Smooth muscle cell (in vitro differentiated cells): ENCODE results near the gene PDE4B. TPM values are rescaled to one million over a fixed set of nuclear protein-coding genes. Genes with fewer than 3 reads are reported as not detected.
"Not testable (repeated sequence)": the region's sequence is repeated elsewhere in the genome, so short reads cannot be mapped to it uniquely, and the experiment has no call there.

ENCODE experiments used
- DNase-seq: peaks from one replicate; lab custom pipeline; 2025; ENCODE audit not compliant: unreplicated experiment; lab: John Stamatoyannopoulos, UW
- H2AFZ ChIP-seq: fragments of 200-600 bp; sonication (generic); 2 replicates; pipeline ENCODE4 v1.6.0; 2016; ENCODE audit warnings: antibody characterized with exemption, low read depth, mild to moderate bottlenecking
- H3F3A ChIP-seq: fragments of 200-600 bp; sonication (generic); 2 replicates; pipeline ENCODE4 v1.6.0; 2017; ENCODE audit warnings: antibody characterized with exemption, low read depth
- H3K27ac ChIP-seq: fragments of 200-600 bp; sonication (generic); 2 replicates; pipeline ENCODE4 v1.5.1; 2016; ENCODE audit warnings: low read depth, mild to moderate bottlenecking
- H3K27me3 ChIP-seq: fragments of 200-600 bp; sonication (generic); 2 replicates; pipeline ENCODE4 v1.6.1; 2016; ENCODE audit warnings: low read depth, mild to moderate bottlenecking
- H3K36me3 ChIP-seq: fragments of 200-600 bp; sonication (generic); 2 replicates; pipeline ENCODE4 v1.5.1; 2016; ENCODE audit warnings: low read depth
- H3K4me1 ChIP-seq: fragments of 200-600 bp; sonication (generic); 2 replicates; pipeline ENCODE4 v1.5.1; 2016; ENCODE audit warnings: low read depth
- H3K4me2 ChIP-seq: fragments of 200-600 bp; sonication (generic); 2 replicates; pipeline ENCODE4 v1.6.0; 2016; ENCODE audit warnings: mild to moderate bottlenecking
- H3K4me3 ChIP-seq: fragments of 200-600 bp; sonication (generic); 2 replicates; pipeline ENCODE4 v1.5.1; 2016; ENCODE audit warnings: mild to moderate bottlenecking
- H3K79me2 ChIP-seq: fragments of 200-600 bp; sonication (generic); 2 replicates; pipeline ENCODE4 v1.6.0; 2016; ENCODE audit warnings: low read depth, mild to moderate bottlenecking
- H3K9ac ChIP-seq: fragments of 200-600 bp; sonication (generic); 2 replicates; pipeline ENCODE4 v1.6.0; 2016; ENCODE audit warnings: low read depth
- H3K9me3 ChIP-seq: fragments of 200-600 bp; sonication (generic); replicated peaks from 2 replicates; pipeline ENCODE4 v1.5.1; 2016; ENCODE audit warnings: low read depth
- H4K20me1 ChIP-seq: fragments of 200-600 bp; sonication (generic); 2 replicates; pipeline ENCODE4 v1.6.0; 2016; ENCODE audit warnings: low read depth
- WGBS: methylation state at CpG from one replicate; pipeline ENCODE4 v1.1.7; 2016; ENCODE audit warnings: low lambda C conversion rate; 5-methylcytosine and 5-hydroxymethylcytosine counted together
- polyA plus RNA-seq: library from polyadenylated mRNA; unstranded; fragments of >200 nt; fragmentation: Nextera tagmentation; extraction: Ambion mirVana; gene quantifications from 2 replicates; pipeline ENCODE4 v1.2.1, GENCODE V29; 2016
- total RNA-seq: library from RNA; depleted of rRNA; stranded (reverse); fragments of >200 nt; gene quantifications from 2 replicates; pipeline ENCODE4 v1.2.3, GENCODE V29; 2014
- TF ChIP-seq, protein P1 (sequence below): fragments of 200-600 bp; sonication (generic); IDR thresholded peaks from 2 replicates; pipeline ENCODE4 v1.5.1; 2017; ENCODE audit warnings: borderline replicate concordance, mild to moderate bottlenecking, antibody characterized with exemption; ENCODE audit not compliant: insufficient read depth, poor library complexity, severe bottlenecking

Gene PDE4B
- total and polyA plus RNA-seq, 2 experiments from 2014 or later = 18.5 to 24.8 TPM

GRCh38 chr1:66090859-66091457 is 298.3 kb downstream of the PDE4B start:
- no peaks in the 10 kb centered on the region for H3K27me3 ChIP-seq
- H3K36me3 ChIP-seq = no peaks in the 10 kb centered on the region
- TF ChIP-seq, protein P1, sequence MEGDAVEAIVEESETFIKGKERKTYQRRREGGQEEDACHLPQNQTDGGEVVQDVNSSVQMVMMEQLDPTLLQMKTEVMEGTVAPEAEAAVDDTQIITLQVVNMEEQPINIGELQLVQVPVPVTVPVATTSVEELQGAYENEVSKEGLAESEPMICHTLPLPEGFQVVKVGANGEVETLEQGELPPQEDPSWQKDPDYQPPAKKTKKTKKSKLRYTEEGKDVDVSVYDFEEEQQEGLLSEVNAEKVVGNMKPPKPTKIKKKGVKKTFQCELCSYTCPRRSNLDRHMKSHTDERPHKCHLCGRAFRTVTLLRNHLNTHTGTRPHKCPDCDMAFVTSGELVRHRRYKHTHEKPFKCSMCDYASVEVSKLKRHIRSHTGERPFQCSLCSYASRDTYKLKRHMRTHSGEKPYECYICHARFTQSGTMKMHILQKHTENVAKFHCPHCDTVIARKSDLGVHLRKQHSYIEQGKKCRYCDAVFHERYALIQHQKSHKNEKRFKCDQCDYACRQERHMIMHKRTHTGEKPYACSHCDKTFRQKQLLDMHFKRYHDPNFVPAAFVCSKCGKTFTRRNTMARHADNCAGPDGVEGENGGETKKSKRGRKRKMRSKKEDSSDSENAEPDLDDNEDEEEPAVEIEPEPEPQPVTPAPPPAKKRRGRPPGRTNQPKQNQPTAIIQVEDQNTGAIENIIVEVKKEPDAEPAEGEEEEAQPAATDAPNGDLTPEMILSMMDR = no peak
- H3K9me3 ChIP-seq = no peaks in the 10 kb centered on the region
- no peak overlapping the region for H3K4me3 ChIP-seq
- DNase-seq = no peak
- H2AFZ ChIP-seq = no peak overlapping the region
- H3K79me2 ChIP-seq = no peaks in the 10 kb centered on the region
- H3F3A ChIP-seq = no peaks in the 10 kb centered on the region
- 78% methylated on average over 7 of the region's 7 CpGs for WGBS
- no peaks in the 10 kb centered on the region for H4K20me1 ChIP-seq
- H3K9ac ChIP-seq = no peak overlapping the region
- no peak overlapping the region for H3K27ac ChIP-seq
- no peak overlapping the region for H3K4me2 ChIP-seq
- no peaks in the 10 kb centered on the region for H3K4me1 ChIP-seq

GRCh38 chr1:66095190-66095589 is 302.5 kb downstream of the PDE4B start:
- TF ChIP-seq, protein P1 = no peak
- Histone ChIP-seq H3F3A (no peaks in the 10 kb centered on the region), H3K27ac (no peak overlapping the region), H3K36me3 (no peaks in the 10 kb centered on the region), H3K27me3 (no peaks in the 10 kb centered on the region), H4K20me1 (no peaks in the 10 kb centered on the region), H2AFZ (no peak overlapping the region), H3K4me1 (no peaks in the 10 kb centered on the region), H3K9me3 (no peaks in the 10 kb centered on the region), H3K4me3 (no peak overlapping the region), H3K4me2 (no peak overlapping the region), H3K79me2 (no peaks in the 10 kb centered on the region), H3K9ac (no peak overlapping the region)
- DNase-seq = no peak
- 89% methylated on average over 1 of the region's 1 CpG for WGBS

DNA sequence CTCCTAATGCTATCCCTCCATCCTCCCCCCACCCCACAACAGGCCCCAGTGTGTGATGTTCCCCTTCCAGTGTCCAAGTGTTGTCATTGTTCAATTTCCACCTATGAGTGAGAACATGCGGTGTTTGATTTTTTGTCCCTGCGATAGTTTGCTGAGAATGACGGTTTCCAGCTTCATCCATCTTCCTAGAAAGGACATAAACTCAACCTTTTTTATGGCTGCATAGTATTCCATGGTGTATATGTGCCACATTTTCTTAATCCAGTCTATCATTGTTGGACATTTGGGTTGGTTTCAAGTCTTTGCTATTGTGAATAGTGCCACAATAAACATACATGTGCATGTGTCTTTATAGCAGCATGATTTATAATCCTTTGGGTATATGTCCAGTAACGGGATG is 308.3 kb downstream of the PDE4B start:
- 88% methylated on average over 4 of the region's 4 CpGs for WGBS
- not testable (repeated sequence) for H4K20me1 ChIP-seq, H3K9ac ChIP-seq, H3K4me2 ChIP-seq, H3K4me1 ChIP-seq, H2AFZ ChIP-seq, H3F3A ChIP-seq, H3K9me3 ChIP-seq, H3K79me2 ChIP-seq, DNase-seq, H3K27me3 ChIP-seq, H3K36me3 ChIP-seq, H3K27ac ChIP-seq, H3K4me3 ChIP-seq

GRCh38 chr1:66104076-66104475 is 311.4 kb downstream of the PDE4B start:
- not testable (repeated sequence) for H3K79me2 ChIP-seq, H3K27me3 ChIP-seq, H3K9me3 ChIP-seq, H3K4me1 ChIP-seq, H3K9ac ChIP-seq, H3K4me3 ChIP-seq, H4K20me1 ChIP-seq, H3F3A ChIP-seq, H3K27ac ChIP-seq, H2AFZ ChIP-seq, DNase-seq, H3K36me3 ChIP-seq, H3K4me2 ChIP-seq
- WGBS = 97% methylated on average over 5 of the region's 5 CpGs

DNA sequence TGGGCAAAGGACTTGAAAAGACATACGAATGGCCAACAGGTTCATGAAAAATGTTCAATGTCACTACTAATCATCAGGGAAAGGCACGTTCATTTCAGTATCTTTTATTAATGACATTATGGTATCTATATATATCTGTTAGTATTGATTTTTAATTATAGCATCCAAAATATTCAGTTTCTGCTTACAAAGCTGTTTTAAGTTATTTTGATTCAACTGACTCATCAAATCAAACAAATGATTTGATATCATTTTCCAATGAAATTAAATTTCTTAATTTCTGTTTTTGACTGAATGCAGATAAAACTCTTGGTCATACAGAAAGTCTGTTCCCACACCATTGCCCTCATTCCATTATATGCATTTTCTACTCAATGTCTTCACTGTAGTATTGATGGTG is 315.9 kb downstream of the PDE4B start:
- Histone ChIP-seq H4K20me1 (no peaks in the 10 kb centered on the region), H3K9ac (no peak overlapping the region), H3K4me2 (no peak overlapping the region), H3K79me2 (no peaks in the 10 kb centered on the region), H2AFZ (no peak overlapping the region), H3K4me1 (no peaks in the 10 kb centered on the region), H3F3A (no peaks in the 10 kb centered on the region), H3K27me3 (no peaks in the 10 kb centered on the region), H3K36me3 (no peaks in the 10 kb centered on the region), H3K27ac (no peak overlapping the region), H3K4me3 (no peak overlapping the region), H3K9me3 (no peaks in the 10 kb centered on the region)
- no peak for DNase-seq
- TF ChIP-seq, protein P1 = no peak
- 80% methylated on average over 2 of the region's 2 CpGs for WGBS
